Uterus (tissue), 4 donors: ENCODE results near the gene AGPAT1. TPM values are rescaled to one million over a fixed set of nuclear protein-coding genes. Genes with fewer than 3 reads are reported as not detected.

Experiments used
- DNase-seq, 2 donors: peaks; one replicate each; pipeline ENCODE4 v3.0.0-alpha.2; 2019 to 2020
- H3K27ac ChIP-seq, 2 donors: fragments of 200-600 bp; sonication (generic); 1 replicate in 1 of 2; 2 replicates in 1 of 2; pipeline ENCODE4 v1.5.1; 2016 to 2018
- H3K27me3 ChIP-seq, 2 donors: fragments of 200-600 bp; sonication (generic); one replicate each; pipeline ENCODE4 v1.5.1; 2018 to 2019; ENCODE audit warnings: control low read depth in 1 of 2
- H3K36me3 ChIP-seq, 2 donors: fragments of 200-600 bp; sonication (generic); one replicate each; pipeline ENCODE4 v1.5.1; 2019; ENCODE audit warnings: control low read depth in 1 of 2
- H3K4me1 ChIP-seq, 2 donors: fragments of 200-600 bp; sonication (generic); one replicate each; pipeline ENCODE4 v1.5.1; 2018 to 2019; ENCODE audit warnings: control low read depth in 1 of 2
- H3K4me3 ChIP-seq, 2 donors: fragments of 200-600 bp; sonication (generic); 1 replicate in 1 of 2; 2 replicates in 1 of 2; pipeline ENCODE4 v1.5.1; 2018 to 2019; ENCODE audit warnings: mild to moderate bottlenecking in 1 of 2
- H3K9me3 ChIP-seq, 2 donors: fragments of 200-600 bp; sonication (generic); one replicate each; pipeline ENCODE4 v1.5.1; 2019; ENCODE audit warnings: control low read depth in 1 of 2
- CTCF ChIP-seq, 4 experiments: fragments of 200-600 bp in 2 of 4; fragments of 450-650 bp in 2 of 4; sonication (generic) in 2 of 4; IDR thresholded peaks; one replicate each; pipeline ENCODE4 v1.5.1; 2016 to 2019; ENCODE audit warnings: antibody characterized with exemption in 4 of 4, mild to moderate bottlenecking in 2 of 4, moderate library complexity in 1 of 4
- POLR2A ChIP-seq, 2 donors: fragments of 450-650 bp; IDR thresholded peaks; one replicate each; pipeline ENCODE4 v1.6.1; 2016; ENCODE audit warnings: antibody characterized with exemption in 2 of 2, mild to moderate bottlenecking in 1 of 2, moderate library complexity in 1 of 2
- intact Hi-C: fragments of 100-400 bp; cut with DNase I; formaldehyde crosslinking; loops from one replicate; pipeline ENCODE4 v1.15.1; 2023; ENCODE audit warnings: low total_unique reads
- total RNA-seq, 4 donors: library from RNA; depleted of rRNA in 3 of 4; stranded (reverse); fragments of >200 nt in 3 of 4; gene quantifications; one replicate each; pipeline versions ENCODE4 v1.1.0 to v1.2.4, GENCODE V29; 2014 to 2023
- donor health status: DM: yes; HTN: yes; CAD: no.

Gene AGPAT1
- total RNA-seq, 4 donors from 2014 or later = 14.2 to 71.2 (median 37.7) TPM

GRCh38 chr6:32170294-32170693 is 5.6 kb downstream of the AGPAT1 start:
- Histone ChIP-seq H3K27ac (no peak overlapping the region), H3K36me3 (no peaks in the 10 kb centered on the region), H3K9me3 (no peaks in the 10 kb centered on the region), H3K4me3 (no peak overlapping the region), H3K27me3 (no peaks in the 10 kb centered on the region), H3K4me1 (no peaks in the 10 kb centered on the region)
- no peak for DNase-seq
- no peak for TF ChIP-seq CTCF (IDR thresholded peaks at IDR 0.05)
- TF ChIP-seq POLR2A (IDR thresholded peaks at IDR 0.05) = no peak
- intact Hi-C loops = loop anchor here (10.0 kb wide), 1 partner anchor 45 kb away; the partner anchor contains the start of gene ATF6B

DNA sequence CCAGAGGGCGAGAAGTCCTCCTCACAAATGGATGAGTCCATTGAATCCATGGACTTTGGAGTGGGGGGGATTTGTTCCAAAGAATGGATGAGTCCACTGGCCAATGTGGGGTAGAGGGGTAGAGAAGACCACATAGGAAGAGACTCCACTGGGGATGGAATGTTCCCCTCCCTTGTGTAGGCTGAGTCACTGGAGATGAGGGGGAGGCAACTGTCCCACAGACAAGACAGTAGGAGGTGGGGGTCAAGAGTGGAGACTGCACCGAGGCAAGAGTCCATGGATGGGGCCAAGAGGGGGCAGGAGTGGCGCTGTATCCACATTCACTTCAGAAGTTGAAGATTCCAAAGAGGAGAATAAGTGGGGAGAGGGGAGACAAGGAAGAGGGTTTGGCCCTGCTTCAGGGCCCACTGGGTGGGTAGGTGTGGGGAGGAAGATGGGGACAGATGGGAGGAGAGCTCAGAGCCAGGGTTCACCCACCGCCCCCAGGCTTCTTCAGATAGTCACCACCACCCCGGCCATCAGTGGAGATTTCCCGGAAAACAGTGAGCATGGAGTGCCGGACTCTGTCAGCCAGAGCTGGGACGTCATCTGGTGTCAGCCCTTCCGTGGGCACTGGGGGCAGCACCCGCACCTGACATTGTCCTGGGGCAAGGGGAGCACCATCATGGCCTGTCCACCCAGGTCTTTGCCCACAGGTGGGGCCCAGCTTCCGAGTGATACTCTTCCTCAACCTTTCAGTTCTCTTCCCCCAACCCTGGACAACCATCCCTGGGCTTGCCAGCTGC is 6.9 kb downstream of the AGPAT1 start:
- H3K27me3 ChIP-seq = no peaks in the 10 kb centered on the region
- H3K36me3 ChIP-seq = no peaks in the 10 kb centered on the region
- H3K9me3 ChIP-seq = no peaks in the 10 kb centered on the region
- no peak for TF ChIP-seq CTCF (IDR thresholded peaks at IDR 0.05)
- peak overlapping the region in 1 of 2 donors; percentile 6 for H3K27ac ChIP-seq
- no peak overlapping the region for H3K4me3 ChIP-seq
- no peaks in the 10 kb centered on the region for H3K4me1 ChIP-seq
- intact Hi-C loops = no loop called here
- no peak for DNase-seq

DNA sequence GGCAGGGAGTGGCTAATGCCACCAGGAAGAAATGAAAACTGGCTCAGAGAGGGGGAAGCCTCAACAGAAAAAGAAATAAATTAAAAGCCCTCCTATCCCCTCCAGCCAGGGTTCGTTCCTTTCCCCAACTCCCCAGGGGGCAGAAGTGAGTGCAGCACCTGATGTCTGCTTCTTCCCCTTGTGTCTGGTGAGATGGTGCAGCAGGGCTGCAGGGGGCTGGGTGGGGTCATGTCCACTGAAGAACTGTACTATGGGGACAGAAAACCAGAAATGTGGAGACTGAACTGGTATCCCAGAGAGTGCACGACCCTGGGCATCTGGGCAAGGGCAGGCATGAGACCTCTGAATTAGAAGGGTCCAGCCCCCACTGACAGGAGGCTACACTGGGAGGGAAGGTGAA is 7.5 kb downstream of the AGPAT1 start:
- Histone ChIP-seq H3K9me3 (no peaks in the 10 kb centered on the region), H3K4me3 (no peak overlapping the region), H3K36me3 (no peaks in the 10 kb centered on the region), H3K27me3 (no peaks in the 10 kb centered on the region), H3K4me1 (no peaks in the 10 kb centered on the region), H3K27ac (no peak overlapping the region)
- intact Hi-C loops = no loop called here
- TF ChIP-seq POLR2A (IDR thresholded peaks at IDR 0.05) (no peak), CTCF (IDR thresholded peaks at IDR 0.05) (no peak)
- no peak for DNase-seq

DNA sequence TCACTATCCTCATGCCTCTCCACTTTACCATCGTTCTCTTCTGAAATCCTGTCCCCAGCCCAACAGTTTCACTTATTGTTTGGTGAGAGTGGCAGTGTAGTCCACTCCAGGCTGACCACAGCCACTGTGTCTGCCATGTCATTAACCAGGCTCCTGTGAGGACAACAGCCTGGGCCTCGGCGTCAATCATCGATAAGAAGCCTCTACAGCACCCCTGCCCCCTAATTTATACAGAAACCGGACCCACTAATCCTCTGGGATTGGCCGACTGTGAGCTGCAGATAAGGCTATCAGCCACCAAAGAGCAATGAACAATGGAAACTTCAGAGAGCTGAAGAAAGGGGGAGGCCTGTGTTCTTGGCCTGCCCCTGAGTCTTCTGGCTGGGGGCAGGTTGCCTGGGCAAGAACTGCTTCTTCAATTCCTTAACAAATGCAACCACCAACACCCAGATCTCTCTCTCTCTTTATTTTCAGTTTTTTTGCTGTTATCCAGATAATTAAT is 8.1 kb downstream of the AGPAT1 start:
- intact Hi-C loops = no loop called here
- no peak for DNase-seq

More for the DNA sequence above, 8.1 kb downstream of the AGPAT1 start:
- Histone ChIP-seq H3K4me3 (no peak overlapping the region), H3K9me3 (no peaks in the 10 kb centered on the region), H3K4me1 (no peaks in the 10 kb centered on the region), H3K27ac (no peak overlapping the region), H3K36me3 (no peaks in the 10 kb centered on the region), H3K27me3 (no peaks in the 10 kb centered on the region)
- TF ChIP-seq CTCF (IDR thresholded peaks at IDR 0.05) (no peak), POLR2A (IDR thresholded peaks at IDR 0.05) (no peak)
